ENCODE measurements around the gene SEC14L2. TPM values are rescaled to one million over a fixed set of nuclear protein-coding genes. Genes with fewer than 3 reads are reported as not detected.

Gene SEC14L2
- total RNA-seq, 2 donors from 2014 or later: 0.89 to 2.8 TPM

GRCh38 chr22:30386960-30387827, 9.6 kb upstream of the SEC14L2 start, which contains the start of gene RNF215:
Gene RNF215, minus strand, starts transcription at chr22:30387411. Its CDS starts 98 bp downstream, at chr22:30387313.
- Histone ChIP-seq H3K9me3 (no peaks in the 10 kb centered on the region), H3K4me3 (peak within 1 kb of the TSS; percentile 54 to 61), H3K27ac (peak within 1 kb of the TSS; percentile 69 to 76), H3K27me3 (no peaks in the 10 kb centered on the region), H3K36me3 (no peaks in the 10 kb centered on the region), H3K4me1 (peaks cover 0 to 28% of the 10 kb centered on the region in 2 donors)
- DNase-seq (ENCODE audit: low spot score): peak; percentile 63
- TF ChIP-seq, protein P1, sequence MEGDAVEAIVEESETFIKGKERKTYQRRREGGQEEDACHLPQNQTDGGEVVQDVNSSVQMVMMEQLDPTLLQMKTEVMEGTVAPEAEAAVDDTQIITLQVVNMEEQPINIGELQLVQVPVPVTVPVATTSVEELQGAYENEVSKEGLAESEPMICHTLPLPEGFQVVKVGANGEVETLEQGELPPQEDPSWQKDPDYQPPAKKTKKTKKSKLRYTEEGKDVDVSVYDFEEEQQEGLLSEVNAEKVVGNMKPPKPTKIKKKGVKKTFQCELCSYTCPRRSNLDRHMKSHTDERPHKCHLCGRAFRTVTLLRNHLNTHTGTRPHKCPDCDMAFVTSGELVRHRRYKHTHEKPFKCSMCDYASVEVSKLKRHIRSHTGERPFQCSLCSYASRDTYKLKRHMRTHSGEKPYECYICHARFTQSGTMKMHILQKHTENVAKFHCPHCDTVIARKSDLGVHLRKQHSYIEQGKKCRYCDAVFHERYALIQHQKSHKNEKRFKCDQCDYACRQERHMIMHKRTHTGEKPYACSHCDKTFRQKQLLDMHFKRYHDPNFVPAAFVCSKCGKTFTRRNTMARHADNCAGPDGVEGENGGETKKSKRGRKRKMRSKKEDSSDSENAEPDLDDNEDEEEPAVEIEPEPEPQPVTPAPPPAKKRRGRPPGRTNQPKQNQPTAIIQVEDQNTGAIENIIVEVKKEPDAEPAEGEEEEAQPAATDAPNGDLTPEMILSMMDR (IDR thresholded peaks at IDR 0.05): peak; percentile 95 to 97

GRCh38 chr22:30390974-30391691, 5.7 kb upstream of the SEC14L2 start:
- H3K4me1 ChIP-seq: peaks cover 0 to 13% of the 10 kb centered on the region in 2 donors
- DNase-seq (ENCODE audit: low spot score): no peak
- no peak overlapping the region for H3K4me3 ChIP-seq
- TF ChIP-seq, protein P1 (IDR thresholded peaks at IDR 0.05): peak; percentile 44 to 71
- no peaks in the 10 kb centered on the region for H3K27me3 ChIP-seq
- no peak overlapping the region for H3K27ac ChIP-seq
- H3K36me3 ChIP-seq: no peaks in the 10 kb centered on the region
- H3K9me3 ChIP-seq: no peaks in the 10 kb centered on the region

DNA sequence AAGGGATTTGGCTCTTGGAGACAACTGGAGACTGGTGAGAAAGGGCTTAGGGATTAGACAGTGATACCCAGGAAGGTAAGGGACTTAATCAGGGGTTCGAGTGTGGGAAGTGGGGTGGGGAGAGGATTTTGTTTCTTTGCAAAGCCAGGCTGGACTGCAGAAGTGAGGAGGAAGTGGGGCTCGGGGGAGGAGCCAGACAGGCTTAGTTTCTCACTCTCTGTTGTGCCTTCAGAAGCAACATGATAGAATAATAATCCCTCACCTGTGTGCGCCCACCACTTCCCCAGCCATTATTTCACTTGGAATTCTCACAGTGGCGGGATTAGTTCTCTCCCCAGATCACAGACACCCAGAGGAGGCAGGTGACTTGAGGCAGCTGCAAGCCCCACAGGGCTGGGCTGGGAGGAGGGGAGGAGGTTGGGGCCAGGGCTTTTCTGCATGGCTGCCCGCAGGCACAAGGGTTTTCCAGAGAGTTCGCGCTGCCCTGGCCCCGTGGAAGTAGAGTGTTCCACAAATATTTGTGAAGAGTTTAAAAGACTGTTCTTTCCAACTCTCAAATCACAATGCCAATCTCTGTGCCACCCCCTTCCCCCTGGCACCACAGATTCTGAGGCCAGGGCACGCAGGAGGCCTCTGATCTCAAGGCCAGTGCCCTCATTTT, 4.0 kb upstream of the SEC14L2 start:
- Histone ChIP-seq H3K4me1 (peaks cover 0 to 18% of the 10 kb centered on the region in 2 donors), H3K36me3 (no peaks in the 10 kb centered on the region), H3K9me3 (no peaks in the 10 kb centered on the region), H3K4me3 (no peak overlapping the region), H3K27me3 (no peaks in the 10 kb centered on the region), H3K27ac (no peak overlapping the region)
- TF ChIP-seq, protein P1 (IDR thresholded peaks at IDR 0.05): no peak
- DNase-seq (ENCODE audit: low spot score): no peak

GRCh38 chr22:30393322-30393680, 3.5 kb upstream of the SEC14L2 start:
- no peak for DNase-seq (ENCODE audit: low spot score)
- no peak overlapping the region for H3K4me3 ChIP-seq
- no peaks in the 10 kb centered on the region for H3K9me3 ChIP-seq
- H3K36me3 ChIP-seq: no peaks in the 10 kb centered on the region
- peaks cover 0 to 23% of the 10 kb centered on the region in 2 donors for H3K4me1 ChIP-seq
- no peak overlapping the region for H3K27ac ChIP-seq
- TF ChIP-seq, protein P1 (IDR thresholded peaks at IDR 0.05): no peak
- H3K27me3 ChIP-seq: no peaks in the 10 kb centered on the region

- H3K4me3 ChIP-seq: no peak overlapping the region
- DNase-seq (ENCODE audit: low spot score): no peak
- H3K9me3 ChIP-seq: no peaks in the 10 kb centered on the region
- H3K27me3 ChIP-seq: no peaks in the 10 kb centered on the region
- no peaks in the 10 kb centered on the region for H3K36me3 ChIP-seq
- no peak overlapping the region for H3K27ac ChIP-seq
- TF ChIP-seq, protein P1 (IDR thresholded peaks at IDR 0.05): no peak
- peaks cover 0 to 29% of the 10 kb centered on the region in 2 donors for H3K4me1 ChIP-seq
These were observed 2.9 kb upstream of the SEC14L2 start for GRCh38 chr22:30393885-30394284.
